Motor neuron (in vitro differentiated cells): ENCODE results near the gene FOXP1. TPM values are rescaled to one million over a fixed set of nuclear protein-coding genes. Genes with fewer than 3 reads are reported as not detected.

Experiments
- ATAC-seq, 8 experiments: fragments of 200-7000 bp; cut with Tn5 transposase; replicated peaks in 6 of 8; 2 replicates each; pipeline ENCODE4 v1.8.0; 2021; ENCODE audit warnings: mild to moderate bottlenecking in 8 of 8, moderate library complexity in 8 of 8
- H3K27ac ChIP-seq, 2 donors: fragments of 250-450 bp; sonication (Bioruptor Pico); 2 replicates each; pipeline ENCODE4 v1.9.0; 2021; ENCODE audit warnings: antibody characterized with exemption in 2 of 2, mild to moderate bottlenecking in 2 of 2, moderate library complexity in 1 of 2
- H3K4me1 ChIP-seq, 2 donors: fragments of 250-450 bp; sonication (Bioruptor Pico); replicated peaks in 1 of 2; 2 replicates each; pipeline ENCODE4 v1.6.1; 2021; ENCODE audit warnings: antibody characterized with exemption in 2 of 2, mild to moderate bottlenecking in 2 of 2, moderate library complexity in 1 of 2
- H3K4me3 ChIP-seq, 5 donors: fragments of 250-450 bp; sonication (Bioruptor Pico); 2 replicates each; pipeline ENCODE4 v1.9.0; 2021; ENCODE audit warnings: antibody characterized with exemption in 5 of 5, mild to moderate bottlenecking in 5 of 5, moderate library complexity in 4 of 5
- WGBS, 10 experiments: fragments of 450-650 bp; shearing (Covaris generic); methylation state at CpG; one replicate each; pipeline ENCODE4 v1.0.0; 2022; 5-methylcytosine and 5-hydroxymethylcytosine counted together
- in situ Hi-C, 9 experiments: fragments of 400-800 bp; cut with MboI; loops; one replicate each; pipeline ENCODE4 v1.15.0; 2021; ENCODE audit warnings: low sequenced_read_pairs in 9 of 9, low pct_unique_long_range_greater_than_20kb in 2 of 9; ENCODE audit not compliant: unreplicated experiment in 9 of 9
- total RNA-seq, 8 experiments: library from RNA; unstranded; fragments of 300-600 nt; gene quantifications; 2 replicates each; pipeline versions ENCODE4 v1.2.3 to v1.2.4, GENCODE V29; 2022

FOXP1 gene
- total RNA-seq, 8 experiments from 2014 or later: 7.0 to 118 (median 74.5) TPM

DNA sequence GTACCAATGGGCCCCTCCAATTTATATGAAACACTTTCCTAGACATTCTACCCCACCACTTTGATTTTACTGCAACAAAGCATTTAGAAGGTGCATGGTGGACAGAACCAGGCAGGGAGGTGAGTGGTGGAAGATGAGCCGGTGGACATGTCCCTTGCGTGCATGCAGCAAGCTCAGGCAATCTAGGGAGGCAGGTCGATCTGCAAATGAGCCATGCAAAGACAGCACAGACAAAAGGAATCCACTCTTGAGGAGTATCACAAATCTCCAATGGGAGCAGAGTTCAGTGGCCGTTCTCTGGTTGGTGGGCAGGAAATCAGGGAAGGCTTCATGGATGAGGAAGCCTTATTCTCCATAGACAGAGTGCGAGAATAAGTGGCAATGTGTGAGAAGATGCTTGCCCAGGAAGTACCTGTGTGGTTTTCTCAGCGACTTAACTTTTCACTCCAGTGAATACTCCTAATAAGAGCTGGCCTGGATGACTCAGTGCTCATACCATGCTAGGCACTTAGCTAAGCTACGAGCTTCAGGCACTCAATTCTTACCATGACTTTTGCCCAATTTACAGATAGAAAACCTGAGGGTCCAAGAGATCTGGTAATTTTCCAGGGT lies 152.5 kb downstream of the FOXP1 start:
- in situ Hi-C loops: no loop called here
- H3K27ac ChIP-seq: no peak overlapping the region
- no peak for ATAC-seq
- H3K4me3 ChIP-seq: no peak overlapping the region
- 60 to 100% (median 90%) methylated on average over 1 to 6 of the region's 7 CpGs; no CpG with 5 or more reads in 2 of the 10 experiments for WGBS, 10 experiments
- H3K4me1 ChIP-seq: peaks cover 17 to 24% of the 10 kb centered on the region in 2 donors

DNA sequence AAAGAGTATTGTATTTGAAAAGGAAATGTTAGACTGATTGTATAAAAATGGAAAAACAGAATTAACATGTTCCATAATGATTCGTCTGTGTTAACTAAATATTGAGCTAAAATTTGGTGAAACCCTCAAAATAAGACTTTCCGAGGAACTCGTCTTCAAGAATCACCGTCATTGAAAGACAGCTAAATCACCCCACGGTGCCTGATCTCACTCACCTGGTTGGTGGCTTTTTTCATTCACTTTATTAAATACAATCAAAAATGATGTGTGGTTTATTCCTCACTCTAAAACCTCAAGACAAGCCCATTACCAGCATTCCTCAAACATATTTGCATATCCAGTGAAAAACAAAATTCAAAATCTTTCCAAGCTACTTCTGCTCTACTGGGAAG lies 153.9 kb downstream of the FOXP1 start:
- no peak overlapping the region for H3K4me3 ChIP-seq
- 80 to 94% (median 88%) methylated on average over 3 to 5 of the region's 5 CpGs for WGBS, 10 experiments
- ATAC-seq: no peak
- peaks cover 17 to 24% of the 10 kb centered on the region in 2 donors for H3K4me1 ChIP-seq
- H3K27ac ChIP-seq: no peak overlapping the region
- in situ Hi-C loops: no loop called here

DNA sequence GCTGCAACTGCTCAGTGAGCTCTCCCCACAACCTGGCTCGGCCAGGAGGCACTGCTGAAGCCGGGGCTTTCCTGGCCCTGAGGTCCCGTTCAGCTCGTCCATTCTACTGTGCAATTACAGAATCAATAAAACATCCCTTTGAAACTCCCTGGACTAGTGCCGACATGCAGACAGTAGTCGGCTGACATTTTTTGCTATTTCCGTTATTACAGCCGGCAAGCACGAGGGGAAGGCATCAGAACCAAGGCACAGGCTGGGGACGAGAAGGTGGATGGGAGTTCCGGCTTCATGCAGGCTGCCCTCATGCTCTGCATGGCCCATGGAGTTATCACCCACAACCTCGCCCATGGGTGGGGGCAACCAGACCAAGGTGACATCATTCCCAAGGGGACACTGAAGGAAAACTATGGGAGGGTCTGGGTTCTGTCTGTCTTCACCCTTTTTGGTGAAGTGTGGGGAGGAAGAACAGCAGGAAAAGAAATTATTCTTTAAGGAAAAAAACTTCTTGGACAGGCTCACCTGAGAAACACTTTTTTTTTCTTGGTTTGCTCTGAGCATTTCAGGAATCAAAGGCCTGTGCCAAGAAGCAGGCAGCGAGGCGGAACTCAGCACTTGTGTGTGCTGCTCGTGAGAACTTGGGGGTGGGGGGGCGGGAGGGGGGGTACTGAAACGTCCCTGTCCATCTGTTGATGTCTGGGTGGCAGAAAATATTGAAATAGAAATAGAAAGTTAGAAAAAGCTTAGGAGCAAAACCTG lies 154.5 kb downstream of the FOXP1 start:
- WGBS, 10 experiments: 32 to 73% (median 49%) methylated on average over 2 to 12 of the region's 17 CpGs; no CpG with 5 or more reads in 4 of the 10 experiments
- in situ Hi-C loops: no loop called here
- ATAC-seq: peak in 7 of 8 experiments; percentile 49 to 88 (median 71)
- peaks cover 17 to 24% of the 10 kb centered on the region in 2 donors for H3K4me1 ChIP-seq
- no peak overlapping the region for H3K4me3 ChIP-seq
- no peak overlapping the region for H3K27ac ChIP-seq

DNA sequence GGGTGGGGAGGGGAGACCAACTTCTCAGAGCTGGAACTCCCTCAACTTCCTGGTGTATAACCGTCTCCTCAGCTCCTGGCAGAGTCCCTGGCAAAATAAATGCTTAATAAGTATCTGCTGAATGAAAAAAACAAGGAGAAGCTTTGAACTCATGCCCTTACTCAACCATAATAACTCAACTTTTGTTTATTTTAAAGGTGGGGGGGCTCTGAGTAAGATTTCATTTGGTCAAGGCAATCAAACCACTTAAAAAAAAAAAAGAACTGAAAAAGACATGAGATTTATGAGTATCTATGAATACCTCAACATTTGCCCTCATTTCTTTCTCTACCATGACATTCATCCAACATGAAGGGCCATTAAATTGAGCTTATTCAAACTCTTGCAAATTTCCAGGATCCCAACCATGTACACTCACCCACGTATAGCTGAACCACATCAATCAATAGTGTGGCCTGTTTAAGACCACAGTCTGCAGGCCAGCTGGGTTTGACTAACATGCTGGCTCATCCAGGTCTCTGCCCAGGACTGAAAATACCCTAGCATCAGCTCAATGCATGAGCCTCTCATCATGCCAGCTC lies 157.9 kb downstream of the FOXP1 start:
- WGBS, 10 experiments: 20 to 100% (median 56%) methylated on average over 1 to 2 of the region's 2 CpGs; no CpG with 5 or more reads in 3 of the 10 experiments
- in situ Hi-C loops: no loop called here
- Histone ChIP-seq H3K4me3 (no peak overlapping the region), H3K27ac (no peak overlapping the region), H3K4me1 (peaks cover 16 to 17% of the 10 kb centered on the region in 2 donors)
- ATAC-seq: peak in 6 of 8 experiments; percentile 25 to 76 (median 48)

DNA sequence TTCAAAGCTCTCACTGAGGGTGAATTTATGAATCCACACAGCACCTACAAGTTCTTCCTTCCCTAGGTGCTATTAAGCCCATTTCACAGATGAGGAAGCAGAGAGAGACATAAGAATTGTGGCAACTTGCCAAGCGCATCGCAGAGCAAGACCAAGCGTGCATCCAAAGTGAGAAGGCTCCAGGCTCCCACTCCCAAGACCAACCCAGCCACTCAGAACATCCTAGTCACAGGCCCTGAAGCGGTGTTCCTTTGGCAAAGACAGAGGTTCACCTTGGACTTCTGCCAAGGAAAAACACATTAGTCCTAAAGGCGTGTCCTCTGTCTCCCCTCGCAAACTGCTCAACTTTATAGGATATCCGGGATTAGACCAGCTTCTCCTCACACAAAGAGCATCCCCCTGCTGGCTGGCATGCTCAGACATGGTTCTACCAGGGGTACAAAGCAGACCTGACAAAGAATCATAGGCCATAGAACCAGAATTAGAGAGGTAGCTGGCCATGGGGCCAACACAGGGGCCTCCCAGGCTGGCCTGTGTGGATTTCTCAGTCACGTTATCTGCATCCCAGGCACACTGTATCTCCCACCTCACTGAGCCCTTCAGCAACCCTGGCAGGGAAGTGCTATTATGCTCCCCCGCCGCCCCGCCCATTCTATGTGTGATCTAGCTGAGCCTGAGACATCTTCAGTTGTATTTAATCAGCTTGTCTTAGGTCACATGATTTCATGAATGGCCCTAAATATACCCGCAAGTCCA lies 160.2 kb downstream of the FOXP1 start:
- H3K4me3 ChIP-seq: no peak overlapping the region
- peak; percentile 29 to 92 (median 80) for ATAC-seq
- 31 to 100% (median 96%) methylated on average over 1 to 10 of the region's 12 CpGs; no CpG with 5 or more reads in 2 of the 10 experiments for WGBS, 10 experiments
- in situ Hi-C loops: no loop called here
- no peak overlapping the region for H3K27ac ChIP-seq
- H3K4me1 ChIP-seq: peaks cover 7 to 8% of the 10 kb centered on the region in 2 donors

DNA sequence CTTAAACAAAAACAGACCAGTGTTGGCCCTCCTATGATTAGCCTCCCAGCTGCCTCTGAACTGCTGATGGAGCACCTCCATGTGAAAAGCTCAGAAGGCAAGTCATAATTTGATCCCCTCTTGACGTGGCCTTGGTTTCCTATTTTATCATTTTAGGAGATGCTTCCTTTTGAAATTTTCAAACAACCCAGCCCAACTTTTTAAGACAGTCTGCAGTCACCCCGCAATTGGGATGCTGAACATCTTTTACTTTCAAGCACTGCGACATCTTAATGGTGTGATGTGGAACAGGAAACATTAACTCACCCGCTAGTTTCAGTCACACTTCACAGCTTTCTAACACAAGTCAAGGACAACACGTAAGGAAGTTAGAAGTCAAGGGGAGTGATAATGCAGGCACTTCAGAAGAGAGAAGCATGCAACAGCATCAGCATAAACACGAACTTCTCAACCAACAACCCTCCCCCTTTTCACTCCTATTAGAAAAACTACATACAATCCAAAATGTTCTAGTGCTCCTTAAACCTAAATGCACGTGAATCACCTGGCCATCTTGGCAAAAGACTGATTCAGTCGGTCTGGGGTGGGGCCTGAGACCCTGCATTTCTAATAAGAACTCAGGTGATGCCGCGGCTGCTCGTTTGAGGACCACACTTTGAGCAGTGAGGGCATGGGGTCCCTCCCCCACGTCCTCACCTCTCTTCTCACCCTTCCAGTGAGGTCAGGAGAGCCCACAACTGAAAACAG lies 161.5 kb downstream of the FOXP1 start:
- no peak overlapping the region for H3K4me3 ChIP-seq
- ATAC-seq: no peak
- H3K4me1 ChIP-seq: peaks cover 9 to 17% of the 10 kb centered on the region in 2 donors
- WGBS, 10 experiments: 86 to 98% (median 95%) methylated on average over 3 to 12 of the region's 12 CpGs
- in situ Hi-C loops: no loop called here
- H3K27ac ChIP-seq: no peak overlapping the region

DNA sequence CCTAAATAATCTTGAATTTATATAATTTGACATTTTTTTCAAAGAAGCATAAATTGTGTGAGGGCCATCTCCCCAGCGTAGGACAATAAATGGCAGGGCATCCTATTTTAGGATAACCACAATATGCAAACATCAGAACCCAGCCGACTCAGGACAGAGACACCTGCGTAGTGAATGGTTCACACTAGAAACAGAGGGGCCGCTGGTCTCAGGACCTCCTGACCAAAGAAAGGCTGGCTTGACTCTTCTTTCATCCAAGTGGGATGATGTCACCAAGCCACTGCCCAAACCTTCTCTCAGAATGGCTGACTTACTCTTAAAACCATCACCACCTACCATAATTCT lies 162.1 kb downstream of the FOXP1 start:
- in situ Hi-C loops: no loop called here

DNA sequence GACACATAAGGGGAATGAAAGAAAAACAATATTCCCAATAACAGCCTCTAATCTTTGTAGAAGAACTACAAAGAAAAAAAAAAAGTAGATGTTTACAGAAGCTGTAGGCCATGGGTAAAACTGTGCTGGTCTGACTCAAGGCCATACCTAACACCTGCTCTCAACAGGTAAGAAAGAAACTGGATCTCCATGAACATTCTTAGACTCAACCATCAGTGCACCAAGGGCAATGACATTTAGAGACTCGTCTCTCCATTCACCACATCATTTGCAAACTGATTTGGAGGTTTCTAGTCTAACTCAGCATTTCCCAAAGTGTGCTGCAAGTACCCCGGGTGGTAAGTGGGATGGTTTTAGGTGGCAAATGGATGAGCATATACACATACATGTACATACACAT lies 164.2 kb downstream of the FOXP1 start:
- WGBS, 10 experiments: 29 to 100% (median 66%) methylated on average over 1 to 2 of the region's 2 CpGs; no CpG with 5 or more reads in 4 of the 10 experiments
- ATAC-seq: no peak

More for the DNA sequence above, 162.1 kb downstream of the FOXP1 start:
- Histone ChIP-seq H3K4me3 (no peak overlapping the region), H3K27ac (no peak overlapping the region), H3K4me1 (peaks cover 9 to 17% of the 10 kb centered on the region in 2 donors)
- no peak for ATAC-seq
- 80 to 100% (median 93%) methylated on average over 1 to 3 of the region's 4 CpGs for WGBS, 10 experiments

DNA sequence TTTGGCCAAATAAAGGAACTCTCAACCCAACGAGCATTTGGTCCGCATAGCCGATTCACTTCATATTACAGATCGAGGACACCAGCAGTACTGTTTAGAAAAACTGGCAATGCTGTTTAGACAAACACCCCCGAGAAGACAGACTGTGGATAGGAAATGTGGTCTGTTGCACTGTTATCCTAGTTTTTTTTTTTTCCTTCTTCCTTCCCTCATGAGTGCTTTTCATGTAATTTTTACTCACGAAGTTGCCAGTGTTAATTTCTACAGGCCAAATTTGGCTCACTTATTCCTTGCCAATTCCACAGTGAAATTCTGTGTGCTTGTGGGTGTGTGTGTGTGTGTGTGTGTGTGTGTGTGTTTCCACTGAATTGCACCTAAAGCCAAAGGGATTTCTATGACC lies 165.7 kb downstream of the FOXP1 start:
- ATAC-seq: no peak

More for the DNA sequence above, 164.2 kb downstream of the FOXP1 start:
- Histone ChIP-seq H3K27ac (no peak overlapping the region), H3K4me1 (peaks cover 10 to 17% of the 10 kb centered on the region in 2 donors), H3K4me3 (no peak overlapping the region)
- in situ Hi-C loops: no loop called here

DNA sequence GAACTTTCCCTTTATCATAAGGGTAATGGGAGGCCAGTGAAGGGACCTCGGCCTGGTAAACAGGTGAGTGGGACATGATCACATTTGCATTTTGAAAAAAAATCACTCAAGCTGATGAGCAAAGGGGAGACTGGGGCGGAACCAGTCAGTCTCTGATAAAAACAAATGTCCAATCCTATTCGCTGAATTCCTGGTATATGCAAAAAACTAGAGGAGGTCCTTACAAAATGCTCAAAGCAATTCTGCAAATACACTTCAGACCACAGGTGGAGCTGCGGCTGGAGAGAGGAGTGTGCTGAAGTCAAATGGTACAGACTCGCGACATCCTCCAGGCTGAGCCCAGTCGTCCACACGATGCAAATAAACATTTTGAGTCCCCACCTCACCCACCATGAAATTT lies 166.7 kb downstream of the FOXP1 start:
- Histone ChIP-seq H3K4me3 (no peak overlapping the region), H3K4me1 (peaks cover 5 to 11% of the 10 kb centered on the region in 2 donors), H3K27ac (no peak overlapping the region)
- in situ Hi-C loops: no loop called here
- peak in 1 of 8 experiments; percentile 32 for ATAC-seq
- 20 to 100% (median 86%) methylated on average over 2 to 8 of the region's 8 CpGs; no CpG with 5 or more reads in 2 of the 10 experiments for WGBS, 10 experiments

More for the DNA sequence above, 165.7 kb downstream of the FOXP1 start:
- Histone ChIP-seq H3K27ac (no peak overlapping the region), H3K4me1 (peaks cover 5 to 11% of the 10 kb centered on the region in 2 donors), H3K4me3 (no peak overlapping the region)
- in situ Hi-C loops: no loop called here
- WGBS, 10 experiments: 61 to 96% (median 90%) methylated on average over 2 to 6 of the region's 6 CpGs; no CpG with 5 or more reads in 1 of the 10 experiments

DNA sequence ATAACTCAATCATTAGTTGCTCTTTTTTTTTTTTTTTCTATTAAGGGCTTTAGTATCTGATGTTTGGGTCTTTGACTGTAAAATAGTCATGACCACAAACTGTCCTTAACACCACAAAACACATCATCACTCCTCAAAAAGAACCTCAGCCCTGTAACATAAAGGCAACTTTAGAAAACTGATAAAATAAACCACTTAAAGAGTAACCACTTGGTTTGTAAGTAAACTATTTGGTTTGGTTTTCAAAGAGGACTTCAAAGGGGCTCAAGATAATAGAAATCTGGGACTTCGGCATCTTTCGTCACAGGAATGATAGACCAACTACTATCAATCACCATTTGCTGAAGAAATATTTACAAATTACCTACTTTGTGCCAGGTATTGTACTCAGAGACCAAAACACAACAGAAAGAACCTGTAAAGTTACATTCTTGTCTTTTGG lies 167.8 kb downstream of the FOXP1 start:
- no peak overlapping the region for H3K27ac ChIP-seq
- H3K4me1 ChIP-seq: peaks cover 5 to 12% of the 10 kb centered on the region in 2 donors
- in situ Hi-C loops: no loop called here
- no peak overlapping the region for H3K4me3 ChIP-seq
- no peak for ATAC-seq
- 46 to 100% (median 78%) methylated on average over 2 of the region's 2 CpGs; no CpG with 5 or more reads in 3 of the 10 experiments for WGBS, 10 experiments
